GM19397 (cell line): ENCODE measurements around the gene ZKSCAN4.

Experiments
- ATAC-seq: cut with Tn5 transposase; IDR thresholded peaks from one replicate; pipeline ENCODE4 v1.9.1; 2021; ENCODE audit warnings: mild to moderate bottlenecking, moderate library complexity; ENCODE audit not compliant: unreplicated experiment

The ZKSCAN4 gene

DNA sequence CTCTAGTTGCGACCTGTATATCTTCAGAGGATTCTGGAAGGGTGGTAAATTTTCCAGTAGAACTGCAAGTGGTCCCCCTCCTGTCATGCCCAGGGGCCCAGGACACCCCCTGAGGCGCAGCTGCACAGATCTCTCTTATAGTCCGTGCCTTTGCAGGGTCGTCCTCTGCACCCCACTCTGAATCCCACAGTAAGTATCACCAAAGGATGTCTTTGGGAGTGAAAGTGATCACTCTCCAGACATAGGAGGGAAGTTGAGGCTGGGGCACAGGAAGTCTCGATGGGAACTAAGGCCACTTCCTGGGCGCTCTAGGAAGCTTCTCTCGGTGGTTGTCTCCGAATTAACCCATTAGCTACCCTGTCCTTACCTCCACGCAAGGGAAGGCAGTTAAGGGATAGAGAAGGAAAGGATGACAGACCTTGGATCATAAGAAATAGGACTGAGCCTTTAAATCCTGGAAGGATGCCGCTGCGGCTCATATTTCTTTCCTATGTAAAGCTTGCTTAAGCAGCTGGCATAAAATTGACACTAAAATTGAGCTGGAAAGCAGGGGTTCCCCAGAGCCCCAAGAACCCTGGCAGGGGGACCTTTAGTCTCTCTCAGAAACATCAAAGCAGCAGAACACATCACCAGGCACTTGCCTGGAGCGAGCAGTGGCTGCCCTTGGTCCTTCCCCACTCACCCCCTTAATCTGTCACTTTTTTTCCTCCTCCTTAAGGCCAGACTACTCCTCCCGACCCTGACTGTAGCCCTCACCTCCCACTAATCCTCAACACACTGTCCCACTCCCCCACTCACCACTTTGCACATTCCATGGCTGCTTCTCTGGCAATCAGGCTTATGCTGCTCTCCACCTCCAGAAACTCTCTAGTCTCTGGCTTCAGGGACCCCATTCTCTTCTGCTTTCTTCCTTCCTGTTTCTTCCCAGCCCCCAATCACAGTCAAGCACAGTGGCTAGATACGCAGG lies at the start of gene ZKSCAN4:
TSS of gene ZKSCAN4 (minus strand) at position 261 of the 967 bp plus-strand sequence. CDS start 289 bp downstream, outside the sequence.
- ATAC-seq = peak; percentile 78

DNA sequence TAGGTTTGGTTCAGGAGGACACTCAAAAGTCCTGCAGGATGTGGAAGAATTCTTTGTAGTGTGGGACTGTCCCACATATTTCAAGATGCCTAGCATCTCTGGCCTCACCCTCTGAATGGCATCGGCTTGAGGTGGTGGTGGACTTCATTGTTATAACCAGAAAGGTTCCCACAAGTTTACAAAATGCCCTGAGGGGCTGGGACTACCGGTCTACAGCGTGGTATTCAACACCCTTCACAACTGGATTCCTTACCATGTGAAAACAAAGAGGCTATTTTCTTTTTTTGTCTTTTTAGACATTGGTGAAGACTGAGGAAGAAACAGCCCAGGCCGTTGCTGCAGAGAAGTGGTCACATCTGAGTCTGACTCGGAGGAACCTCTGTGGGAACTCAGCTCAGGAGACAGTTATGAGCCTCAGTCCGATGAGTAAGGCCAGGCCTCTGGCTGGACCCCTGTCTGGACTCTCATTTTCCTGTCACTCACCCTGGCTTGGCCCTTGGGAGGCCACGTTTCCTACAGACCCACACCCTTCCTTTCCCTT lies 44.5 kb upstream of the ZKSCAN4 start:
- ATAC-seq = no peak

DNA sequence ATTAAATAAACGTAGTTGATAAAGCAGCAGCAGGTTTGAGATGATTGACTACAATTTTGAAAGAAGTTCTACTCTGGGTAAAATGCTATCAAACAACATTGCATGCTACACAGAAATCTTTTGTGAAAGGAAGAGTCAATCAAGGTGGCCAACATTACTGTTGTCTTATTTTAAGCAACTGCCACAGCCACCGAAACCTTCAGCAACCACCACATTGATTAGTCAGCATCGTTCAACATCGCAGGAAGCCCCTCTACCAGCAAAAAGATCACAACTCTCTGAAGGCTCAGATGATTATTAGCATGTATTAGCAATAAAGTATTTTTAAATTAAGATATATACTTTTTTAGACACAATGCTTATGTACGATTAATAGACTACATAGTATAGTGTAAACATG lies 43.3 kb upstream of the ZKSCAN4 start:
- ATAC-seq = no peak

DNA sequence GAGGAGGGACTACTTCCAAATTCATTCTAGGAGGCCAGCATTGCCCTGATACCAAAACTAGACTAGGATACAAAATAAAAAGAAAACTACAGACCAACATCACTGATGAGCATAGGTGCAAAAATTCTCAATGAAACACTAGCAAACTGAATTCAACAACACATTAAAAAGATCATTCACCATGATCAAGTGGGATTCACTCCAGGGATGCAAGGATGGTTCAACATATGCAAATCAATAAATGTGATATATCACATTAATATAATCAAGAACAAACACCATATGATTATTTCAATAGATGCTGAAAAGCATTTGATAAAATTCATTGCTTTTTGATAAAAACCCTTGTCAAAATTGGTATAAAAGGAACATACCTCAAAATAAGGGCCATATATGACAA lies 39.5 kb upstream of the ZKSCAN4 start:
- ATAC-seq = no peak

DNA sequence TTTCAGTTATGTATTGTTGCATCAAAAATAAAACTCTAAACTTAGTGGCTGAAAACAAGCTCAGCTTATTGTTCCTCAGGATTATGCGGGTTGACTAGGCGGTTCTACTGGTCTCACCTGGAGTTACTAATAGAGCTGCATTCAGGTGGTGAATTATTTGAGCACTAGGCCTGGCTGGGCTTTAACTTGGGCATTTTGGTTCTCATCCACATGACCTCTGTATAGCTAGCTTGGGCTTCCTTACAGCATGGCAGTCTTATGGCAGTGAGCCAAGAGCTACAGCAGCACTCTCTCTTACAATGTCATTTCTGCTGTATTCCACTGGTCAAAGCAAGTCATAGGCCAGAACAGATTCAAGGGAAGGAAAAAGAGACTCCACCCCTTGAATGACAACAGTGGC lies 30.9 kb upstream of the ZKSCAN4 start:
- ATAC-seq = no peak

DNA sequence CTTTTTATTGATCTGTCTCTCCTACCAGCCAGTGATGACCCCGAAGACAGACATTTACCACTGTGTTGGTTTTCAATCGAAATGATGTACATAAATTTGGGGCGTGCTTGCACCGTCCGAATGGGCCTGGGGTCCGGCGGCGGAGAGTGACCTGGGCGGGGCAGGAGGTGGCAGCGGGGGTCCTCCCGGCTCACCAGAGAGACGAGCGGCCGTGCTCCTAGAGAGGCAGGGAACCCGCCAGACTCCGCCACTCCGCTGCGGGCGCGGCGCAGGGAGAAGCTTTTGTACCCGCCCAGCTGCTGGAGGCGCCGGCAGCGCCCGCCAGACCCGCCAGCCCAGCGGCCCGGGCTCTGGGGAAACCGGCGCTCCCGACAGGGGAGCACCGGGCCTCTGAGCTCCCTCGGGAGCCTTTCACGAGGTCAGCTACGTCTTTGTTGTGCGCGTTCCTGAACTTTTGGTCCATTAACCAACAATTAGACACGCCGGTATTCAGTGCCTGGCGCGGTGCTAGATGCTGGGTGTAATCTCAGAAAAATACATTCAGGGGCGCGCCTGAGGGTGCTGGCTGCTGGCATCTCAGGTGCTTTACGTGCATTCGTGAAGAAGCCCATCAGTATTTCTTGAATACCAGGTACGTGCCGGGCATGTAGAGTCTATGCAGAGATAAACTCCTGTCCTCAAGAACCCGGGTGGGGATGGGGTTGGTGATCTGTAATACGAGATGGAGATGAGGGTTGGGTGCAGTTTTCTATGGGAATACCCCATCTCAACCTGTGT lies 29.4 kb upstream of the ZKSCAN4 start, which contains the start of gene PGBD1:
TSS of gene PGBD1 (plus strand) at position 285 of the 777 bp plus-strand sequence. CDS start 2,242 bp downstream, outside the sequence.
- ATAC-seq = peak; percentile 78

DNA sequence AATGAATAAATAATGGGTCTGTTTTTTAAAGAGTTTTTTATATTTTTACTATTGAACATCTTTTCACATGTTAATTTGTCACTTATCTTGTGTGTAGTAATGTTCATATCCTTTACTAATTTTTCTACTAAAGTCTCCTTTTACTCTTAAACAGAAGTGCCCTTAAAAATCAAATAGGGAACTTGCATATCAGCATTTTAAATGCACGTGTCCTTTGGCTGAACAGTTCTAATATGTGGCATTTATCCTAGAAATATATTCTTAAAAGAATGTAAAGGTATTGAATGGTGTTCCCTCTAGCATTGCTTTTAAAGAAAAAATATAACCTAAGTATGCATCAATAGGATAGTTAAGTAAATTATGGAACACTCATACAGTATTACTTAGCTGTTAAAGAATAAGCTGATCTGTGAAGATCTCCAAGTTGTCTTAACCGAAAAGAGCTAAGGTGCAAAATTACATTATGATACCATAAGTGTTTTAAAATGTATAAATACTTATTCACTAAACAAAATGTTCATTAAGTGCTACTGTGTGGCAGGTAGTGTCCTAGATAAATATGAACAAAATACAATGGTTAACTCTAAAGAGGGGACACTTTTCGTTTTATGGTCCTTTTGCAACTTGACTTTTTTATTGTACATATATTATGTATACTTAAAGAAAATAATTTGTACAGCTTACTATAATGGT lies 28.7 kb upstream of the ZKSCAN4 start:
- no peak for ATAC-seq

DNA sequence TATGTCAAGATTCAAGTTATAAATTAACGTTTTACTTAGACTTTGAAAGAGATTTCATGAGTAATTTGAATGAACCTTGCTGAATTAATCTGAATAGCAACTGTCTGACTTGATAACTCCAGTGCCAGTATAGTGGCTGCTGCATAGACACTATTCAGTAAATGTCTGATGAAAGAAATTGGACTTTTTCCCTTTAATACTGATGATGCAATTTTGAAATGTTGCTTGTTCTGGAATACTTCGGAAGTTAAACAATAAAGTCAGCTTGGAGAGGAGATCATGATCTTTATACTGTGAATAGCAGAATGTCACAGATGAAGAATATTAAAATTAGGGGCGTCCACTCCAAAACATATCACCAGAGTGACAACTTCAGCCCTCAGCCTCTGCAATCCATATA lies 25.7 kb upstream of the ZKSCAN4 start:
- no peak for ATAC-seq

DNA sequence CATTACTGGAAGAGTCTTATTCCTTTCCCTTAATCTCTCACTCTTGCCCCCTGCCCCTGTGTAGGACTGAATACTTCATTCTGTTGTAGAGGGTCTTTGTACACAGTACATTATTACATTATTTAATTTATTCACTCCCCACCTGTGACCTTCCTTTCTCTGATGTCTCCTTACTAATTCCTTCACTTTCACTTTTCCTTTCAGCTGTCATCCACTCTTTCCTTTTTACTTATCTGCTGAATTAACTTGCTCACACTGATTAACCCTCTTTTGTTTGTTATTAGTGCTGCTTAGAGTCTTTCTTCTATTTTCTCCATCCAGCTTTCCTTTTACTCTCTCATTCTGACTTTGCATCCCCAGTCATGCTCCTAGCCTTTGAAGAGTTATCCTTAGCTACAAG lies 22.8 kb upstream of the ZKSCAN4 start:
- no peak for ATAC-seq

DNA sequence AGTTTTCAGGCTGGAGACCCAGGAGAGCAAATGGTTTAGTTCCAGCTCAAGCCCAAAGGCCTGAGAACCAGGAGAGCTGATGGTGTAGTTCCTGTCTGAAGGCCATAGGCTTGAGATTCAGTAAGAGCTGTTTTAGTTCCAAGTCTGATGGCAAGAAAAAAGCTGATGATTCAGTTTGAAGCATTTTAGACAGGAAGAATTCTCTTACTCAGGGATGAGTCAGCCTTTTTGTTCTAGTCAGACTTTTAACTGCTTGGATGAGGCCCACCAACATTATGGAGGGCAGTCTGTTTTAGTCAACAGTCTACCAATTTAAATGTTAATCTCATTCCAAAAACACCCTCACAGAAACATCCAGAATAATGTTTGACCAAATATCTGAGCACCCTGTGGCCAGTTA lies 17.4 kb upstream of the ZKSCAN4 start:
- ATAC-seq = no peak

DNA sequence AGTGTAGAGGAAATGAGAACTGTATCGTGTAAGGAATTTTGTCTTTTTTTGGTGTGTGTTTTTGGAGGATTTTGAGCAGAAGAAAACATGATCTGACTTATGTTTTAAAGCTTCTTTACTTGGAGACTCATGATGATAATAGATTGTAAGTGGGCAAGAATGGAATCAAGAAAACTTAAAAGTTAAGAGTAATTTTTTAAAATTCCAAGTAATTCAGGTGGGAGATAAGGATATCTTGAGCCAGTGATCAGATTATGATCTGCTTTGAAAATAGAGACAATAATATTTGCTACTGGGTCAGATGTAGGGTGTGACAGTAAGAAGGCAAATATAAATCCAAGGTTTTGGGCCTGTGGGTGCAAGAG lies 15.6 kb upstream of the ZKSCAN4 start:
- no peak for ATAC-seq

DNA sequence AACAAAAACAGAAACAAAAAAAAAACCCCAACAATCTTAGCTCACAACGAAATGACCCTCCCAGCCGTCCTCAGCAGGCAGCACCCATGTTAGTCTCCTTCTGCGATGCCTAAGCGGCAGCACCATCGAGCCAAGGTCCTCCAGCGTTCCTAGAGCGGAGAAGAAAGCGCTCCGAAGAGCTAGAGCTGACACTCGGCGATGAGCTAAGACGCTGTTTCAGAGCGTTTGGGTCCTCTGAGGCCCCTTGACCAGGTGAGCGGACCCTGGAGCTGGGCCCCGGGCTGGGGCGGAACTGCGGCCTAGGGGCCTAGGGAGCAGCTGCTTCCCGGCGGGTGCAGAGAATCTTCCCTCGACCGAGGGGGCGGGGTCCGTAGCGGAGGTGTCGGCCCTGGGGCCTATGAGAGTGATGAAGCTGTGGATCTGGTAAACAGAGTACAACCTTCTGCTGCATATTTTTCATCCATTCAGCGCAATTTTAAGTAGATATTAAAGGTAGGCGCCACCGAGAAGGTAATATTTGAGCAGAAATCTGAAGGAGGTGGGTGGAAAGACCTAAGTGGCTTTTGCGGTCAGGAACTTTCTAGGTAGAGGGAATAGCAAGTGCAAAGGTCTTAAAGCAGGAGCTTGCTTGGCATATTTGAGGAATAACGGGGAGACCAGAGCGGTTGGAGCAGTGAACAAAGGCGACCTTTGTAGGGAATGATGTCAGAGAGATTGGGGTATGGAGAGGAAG lies 15.1 kb upstream of the ZKSCAN4 start, which contains the start of gene ZSCAN26:
TSS of gene ZSCAN26 (plus strand) at position 182 of the 733 bp plus-strand sequence. CDS start 4,777 bp downstream, outside the sequence.
- peak; percentile 86 for ATAC-seq

DNA sequence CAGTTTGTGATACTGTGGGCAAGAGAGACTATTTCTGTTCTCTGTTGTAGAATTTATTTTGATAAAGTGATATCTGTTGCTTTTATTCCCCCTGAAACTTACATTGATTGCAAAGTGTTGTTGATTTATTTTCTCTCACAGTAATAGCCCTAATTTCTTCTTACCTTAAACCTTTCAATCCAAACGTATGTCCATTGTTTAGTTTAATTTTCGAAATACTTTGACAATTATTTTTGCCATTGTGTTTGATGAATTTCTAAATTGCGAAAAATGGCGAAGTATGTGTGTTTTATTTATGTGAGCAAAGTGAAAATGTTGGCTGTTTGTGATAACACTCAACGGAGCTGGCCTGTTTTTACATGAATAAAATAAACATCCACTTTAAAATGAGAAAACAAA lies 14.5 kb upstream of the ZKSCAN4 start:
- ATAC-seq = no peak

DNA sequence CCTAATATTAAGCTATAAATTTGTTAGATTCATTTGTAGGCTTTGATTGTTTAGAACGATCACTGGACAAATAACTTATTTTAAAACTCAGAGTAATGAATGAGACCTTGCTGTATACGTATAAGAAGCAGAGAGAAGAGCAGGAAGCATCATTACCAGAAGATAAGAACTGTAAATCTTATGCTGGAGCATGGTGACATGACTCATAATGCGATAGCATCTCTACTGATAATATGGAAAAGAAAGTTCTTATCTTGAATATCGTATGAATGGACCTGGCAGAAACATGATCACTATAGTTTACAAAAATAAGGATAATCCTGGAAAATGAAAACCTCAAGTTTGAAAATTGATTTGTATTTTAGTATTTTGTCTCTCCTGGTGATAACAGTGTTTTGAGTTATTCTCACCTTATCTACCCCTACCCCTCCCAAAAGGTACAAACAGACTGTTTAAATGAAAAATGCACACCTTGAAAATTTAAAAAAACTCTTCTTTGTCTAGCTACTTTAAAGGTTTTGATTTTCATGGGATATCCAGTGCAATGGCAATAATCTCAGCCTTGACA lies 12.8 kb upstream of the ZKSCAN4 start:
- ATAC-seq = no peak

DNA sequence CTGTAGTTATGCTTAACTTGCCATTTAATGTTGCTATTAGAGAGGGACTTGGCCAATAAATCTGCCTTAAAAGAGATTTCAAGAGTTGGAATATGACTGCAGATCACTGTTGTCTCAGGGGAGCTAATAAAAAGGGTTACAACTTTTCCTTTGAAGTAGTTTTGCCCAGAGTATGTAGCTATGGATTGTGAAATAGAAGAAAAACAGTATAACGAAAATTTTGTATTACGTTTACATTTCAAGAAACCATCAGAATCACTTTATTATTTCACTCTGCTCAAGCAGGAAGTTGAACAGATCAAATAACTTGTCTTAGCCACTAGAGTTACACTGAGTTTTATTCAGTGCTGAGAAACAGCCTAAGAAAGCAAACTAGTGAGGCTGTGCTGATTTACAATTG lies 11.9 kb upstream of the ZKSCAN4 start:
- ATAC-seq = no peak

DNA sequence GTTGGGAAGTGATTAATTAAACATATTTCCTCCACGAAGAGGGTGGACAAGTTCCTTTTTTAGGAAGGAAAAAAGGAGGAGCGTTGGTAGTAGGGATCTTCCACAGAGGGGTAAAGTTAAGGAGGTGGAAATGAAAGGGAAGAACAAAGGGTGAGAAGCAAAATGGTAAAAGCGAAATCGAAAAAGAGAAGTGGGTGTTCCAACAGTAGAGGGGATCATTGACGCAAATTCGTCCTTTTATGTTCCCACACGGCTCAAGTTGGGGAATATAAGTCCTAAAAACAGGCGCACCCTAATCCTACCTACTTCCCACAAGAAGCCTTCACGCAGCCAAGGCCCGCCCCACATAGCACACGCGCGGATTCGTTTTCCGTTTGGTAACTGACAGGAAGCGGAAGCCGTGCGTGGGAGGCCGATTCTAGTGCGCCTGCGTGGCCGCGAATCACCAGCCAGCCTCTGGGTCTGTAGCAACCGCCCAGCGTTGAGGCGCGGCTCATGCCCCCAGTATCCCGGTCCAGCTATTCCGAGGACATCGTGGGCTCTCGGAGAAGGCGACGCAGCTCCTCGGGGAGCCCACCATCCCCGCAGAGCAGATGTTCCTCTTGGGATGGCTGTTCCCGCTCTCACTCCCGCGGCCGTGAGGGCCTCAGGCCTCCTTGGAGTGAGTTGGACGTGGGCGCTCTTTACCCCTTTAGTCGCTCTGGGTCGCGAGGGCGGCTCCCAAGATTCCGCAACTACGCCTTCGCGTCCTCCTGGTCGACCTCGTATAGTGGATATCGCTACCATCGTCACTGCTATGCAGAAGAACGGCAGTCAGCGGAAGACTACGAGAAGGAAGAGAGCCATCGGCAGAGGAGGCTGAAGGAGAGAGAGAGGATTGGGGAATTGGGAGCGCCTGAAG lies 7.1 kb upstream of the ZKSCAN4 start, which contains the start of gene NKAPL:
TSS of gene NKAPL (plus strand) at position 421 of the 901 bp plus-strand sequence. CDS start at position 496, 75 bp downstream.
- no peak for ATAC-seq

DNA sequence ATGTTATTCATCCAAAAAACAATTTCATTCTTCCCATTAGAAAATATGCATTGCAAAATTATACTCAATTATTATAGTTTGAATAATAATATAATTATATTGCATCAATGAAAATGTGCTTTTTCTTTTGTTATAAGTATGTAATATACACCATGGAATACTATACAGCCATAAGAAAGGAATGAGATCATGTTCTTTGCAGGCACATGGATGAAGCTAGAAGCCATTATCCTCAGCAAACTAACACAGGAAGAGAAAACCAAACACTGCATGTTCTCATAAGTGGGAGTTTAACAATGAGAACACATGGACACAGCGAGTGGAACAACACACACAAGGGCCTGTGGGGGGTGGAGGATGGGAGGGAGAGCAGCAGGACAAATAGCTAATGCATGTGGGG lies 5.0 kb upstream of the ZKSCAN4 start:
- no peak for ATAC-seq

DNA sequence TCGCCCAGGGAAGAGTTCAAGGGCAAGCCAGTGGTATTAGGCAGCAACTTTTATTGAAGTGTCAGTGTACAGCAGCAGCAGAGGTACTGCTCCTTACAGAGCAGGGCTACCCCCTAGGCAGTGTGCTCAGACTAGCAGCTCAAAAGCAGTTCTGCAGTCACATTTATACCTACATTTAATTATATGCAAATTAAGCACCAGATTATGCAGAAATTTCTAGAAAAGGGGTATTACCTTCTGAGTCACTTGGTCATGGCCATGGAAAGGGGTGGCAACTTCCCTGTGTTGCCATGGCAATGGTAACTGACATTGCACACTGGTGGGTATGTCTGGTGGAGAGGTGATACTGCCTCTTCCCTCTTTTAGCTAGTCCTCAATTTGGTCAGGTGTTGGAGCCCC lies 2.1 kb upstream of the ZKSCAN4 start:
- no peak for ATAC-seq

DNA sequence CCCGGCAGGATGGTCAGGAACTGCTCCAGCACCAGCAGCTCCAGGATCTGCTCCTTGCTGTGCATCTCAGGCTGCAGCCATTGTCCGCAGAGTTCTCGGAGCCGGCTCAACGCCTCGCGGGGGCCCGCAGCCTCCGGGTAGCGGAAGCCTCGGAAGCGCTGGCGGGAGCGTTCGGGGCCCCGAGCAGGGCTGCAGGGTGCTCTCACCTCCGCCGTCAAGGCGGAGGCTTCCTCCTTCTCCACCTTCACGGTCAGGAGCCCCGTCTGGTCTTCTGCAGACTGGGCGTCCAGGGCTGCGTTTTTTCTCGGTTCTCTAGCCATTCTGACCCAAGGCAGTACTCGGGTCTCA lies 434 bp downstream of the ZKSCAN4 start:
- ATAC-seq = peak; percentile 43
